AG20443 (cell line): Measurements from ENCODE around the gene PHACTR3.

Experiments
- DNase-seq: peaks from one replicate; pipeline ENCODE4 v3.0.0; 2012; ENCODE audit warnings: low spot score, mixed read lengths

PHACTR3 gene

GRCh38 chr20:59752704-59753460, 148.5 kb downstream of the PHACTR3 start:
- peak; percentile 46 for DNase-seq

- DNase-seq, result no peak
Measured at GRCh38 chr20:59753836-59754235, 149.5 kb downstream of the PHACTR3 start.

GRCh38 chr20:59754551-59754950, 150.2 kb downstream of the PHACTR3 start:
- DNase-seq, result no peak

- no peak for DNase-seq
Measured at GRCh38 chr20:59756241-59756640, 151.9 kb downstream of the PHACTR3 start.

DNA sequence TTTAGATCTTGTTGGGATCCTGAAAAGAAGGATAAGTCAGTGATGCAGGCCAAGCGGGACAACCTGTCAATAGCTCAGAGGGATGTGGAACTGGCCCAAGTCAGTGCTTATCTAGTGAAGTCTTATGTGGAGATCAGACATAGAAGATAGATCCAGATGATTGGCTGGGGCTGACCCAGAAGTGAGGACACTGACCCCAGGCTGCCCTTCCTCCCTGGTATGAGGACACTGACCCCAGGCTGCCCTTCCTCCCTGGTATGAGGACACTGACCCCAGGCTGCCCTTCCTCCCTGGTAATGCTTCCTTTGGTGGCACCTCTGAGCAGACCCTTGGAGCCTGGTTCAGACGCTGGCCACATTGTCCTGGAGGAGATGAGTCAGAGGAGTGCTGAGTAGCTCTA, 159.7 kb downstream of the PHACTR3 start:
- DNase-seq, result no peak

DNA sequence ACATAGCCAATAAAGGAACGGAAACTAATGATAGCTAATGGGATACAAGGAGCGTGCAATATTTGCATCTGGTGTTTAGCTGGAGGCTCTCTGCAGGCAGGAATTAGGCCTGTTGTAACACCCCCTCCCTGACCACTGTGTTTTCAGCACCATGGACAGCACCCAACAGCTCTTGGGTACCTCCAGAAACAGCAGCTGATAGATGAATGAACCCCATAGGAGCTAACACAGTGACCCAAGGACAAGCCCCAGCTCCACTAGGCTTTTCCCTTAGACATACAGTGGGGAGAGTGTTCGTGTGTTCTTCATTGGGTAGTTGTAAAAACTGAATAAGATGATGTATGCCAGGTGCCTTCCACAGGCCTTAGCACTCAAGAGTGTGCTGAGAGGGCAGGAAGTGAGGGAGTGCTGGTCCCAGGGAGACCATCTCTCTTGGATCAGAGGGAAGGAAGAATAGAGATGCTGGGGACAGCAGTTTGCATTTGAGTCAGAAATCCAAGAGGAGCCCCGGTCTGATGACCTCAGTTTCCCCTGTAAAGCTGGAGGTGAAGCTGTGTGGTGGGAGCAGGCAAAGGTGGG, 161.3 kb downstream of the PHACTR3 start:
- DNase-seq, result peak; percentile 27

DNA sequence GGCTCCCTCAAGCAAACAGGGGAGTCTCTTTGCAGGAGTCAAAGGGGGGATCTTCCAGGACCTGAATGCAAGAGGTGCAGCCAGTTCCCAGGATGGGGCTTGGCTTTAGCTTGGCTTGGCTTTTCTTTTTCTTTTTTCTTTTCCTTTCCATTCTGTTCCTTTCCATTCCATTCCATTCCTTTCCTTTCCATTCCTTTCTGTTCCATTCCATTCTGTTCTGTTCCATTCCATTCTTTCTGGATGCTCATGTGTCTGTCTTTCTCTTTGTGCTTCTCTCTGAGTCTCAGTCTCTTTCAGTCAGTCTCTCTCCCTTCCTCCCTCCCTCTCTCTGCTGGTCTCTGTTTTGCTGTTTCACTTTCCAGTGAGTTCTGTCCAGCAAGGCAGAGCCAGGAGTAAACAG, 163.3 kb downstream of the PHACTR3 start:
- DNase-seq, result no peak

DNA sequence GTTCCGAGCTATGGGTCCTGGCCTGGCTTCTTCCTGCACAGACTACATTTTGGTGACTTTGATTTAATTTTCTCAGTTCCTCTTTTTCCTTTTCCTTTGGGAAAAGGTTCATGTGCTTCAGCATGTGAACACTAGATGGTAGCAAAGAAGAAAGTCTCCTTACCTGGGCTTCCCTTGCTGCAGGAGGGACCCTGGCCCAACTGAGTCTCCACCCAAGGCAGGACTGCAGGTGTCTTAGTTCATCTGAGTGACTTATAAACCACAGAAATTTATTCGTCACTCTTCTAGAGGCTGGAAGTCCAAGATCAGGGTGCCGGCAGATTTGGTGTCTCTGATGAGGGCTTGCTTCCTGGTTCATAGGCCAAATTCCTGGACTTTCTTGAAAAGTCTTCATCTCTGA, 165.9 kb downstream of the PHACTR3 start:
- DNase-seq, result no peak

GRCh38 chr20:59770851-59771250, 166.5 kb downstream of the PHACTR3 start:
- DNase-seq, result no peak

DNA sequence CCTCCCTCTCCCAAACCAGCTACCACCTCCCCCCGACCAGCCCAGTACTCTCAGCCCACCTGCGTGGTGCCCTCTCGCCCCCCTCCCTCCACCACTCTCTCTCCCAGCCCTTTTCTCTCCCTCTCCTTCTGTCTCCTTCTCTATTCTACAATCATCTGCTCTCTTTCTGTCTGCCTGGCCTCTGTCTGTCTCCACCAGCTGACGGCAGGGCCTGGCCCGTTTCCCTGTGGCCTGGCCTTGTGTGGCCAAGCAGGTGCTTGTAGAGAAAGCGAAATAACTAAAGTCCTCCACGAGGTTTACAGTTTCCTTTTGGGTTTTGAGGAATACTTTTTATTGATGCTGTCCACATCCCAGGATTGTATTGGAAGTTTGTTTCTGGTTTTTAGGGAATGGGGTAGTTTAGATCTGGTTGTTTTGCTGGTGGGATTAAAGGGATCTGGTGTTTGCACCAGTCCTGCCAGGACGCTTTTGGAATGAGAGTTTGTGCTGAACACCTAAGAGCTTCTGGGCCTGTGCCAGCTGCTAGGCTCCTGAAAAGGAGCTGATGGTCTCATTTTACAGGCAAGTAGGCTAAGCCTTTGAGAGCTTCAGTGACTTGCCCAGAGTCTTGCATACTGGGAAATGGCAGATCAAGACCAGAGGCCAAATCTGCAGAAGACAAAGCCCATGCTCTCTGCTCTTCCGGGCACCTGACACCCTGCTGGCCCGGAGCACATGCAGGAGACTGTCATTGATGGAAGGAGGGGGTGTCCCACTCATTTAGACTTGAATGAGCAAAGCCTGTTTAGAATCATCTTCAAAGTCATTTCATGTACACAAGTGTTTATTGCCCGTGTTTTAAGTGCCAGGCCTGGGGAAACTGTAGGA, 167.4 kb downstream of the PHACTR3 start:
- DNase-seq, result no peak

- DNase-seq, result no peak
Measured at GRCh38 chr20:59772373-59772705, 168.0 kb downstream of the PHACTR3 start.

- DNase-seq, result no peak
Measured at GRCh38 chr20:59772931-59773913, 168.9 kb downstream of the PHACTR3 start.

GRCh38 chr20:59774204-59774641, 169.9 kb downstream of the PHACTR3 start:
- DNase-seq, result no peak

DNA sequence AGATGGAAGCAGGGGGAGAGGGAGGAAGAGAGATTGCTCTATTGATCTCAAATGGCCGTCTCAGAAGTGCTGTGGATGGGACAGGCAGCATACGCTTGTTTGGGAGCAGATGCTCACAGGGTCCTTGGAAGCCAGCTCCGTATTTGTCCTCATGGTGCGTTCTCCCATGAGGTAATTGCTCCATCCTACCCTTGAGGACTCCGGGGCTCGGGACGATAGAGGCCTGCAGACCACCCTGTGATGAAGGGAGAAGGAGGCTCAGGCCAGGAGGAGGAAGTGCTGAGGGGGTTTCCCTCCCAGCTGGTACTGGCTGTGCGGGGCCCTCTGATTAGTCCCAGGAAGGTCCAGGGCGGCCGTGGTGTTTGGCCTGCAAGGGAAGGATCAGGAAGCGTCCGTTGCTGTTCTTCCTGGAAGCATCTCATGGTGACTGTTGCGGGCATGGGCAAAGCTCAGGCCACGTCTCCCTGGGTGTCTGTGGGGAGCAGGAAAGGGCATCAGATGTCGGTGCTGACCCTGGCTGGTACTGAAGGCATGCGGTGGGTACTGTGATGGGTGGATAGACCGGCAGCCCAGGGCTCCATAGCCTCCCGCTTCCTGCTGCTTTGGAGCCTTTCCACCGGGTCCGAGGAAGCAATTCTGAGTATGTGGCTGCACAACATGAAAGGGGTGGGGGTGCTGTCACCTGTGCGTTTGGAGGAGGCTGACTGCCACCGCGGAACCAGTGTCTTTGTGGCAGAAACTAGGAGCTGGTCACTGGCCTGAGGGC, 170.8 kb downstream of the PHACTR3 start:
- no peak for DNase-seq

GRCh38 chr20:59775687-59776055, 171.3 kb downstream of the PHACTR3 start:
- no peak for DNase-seq

DNA sequence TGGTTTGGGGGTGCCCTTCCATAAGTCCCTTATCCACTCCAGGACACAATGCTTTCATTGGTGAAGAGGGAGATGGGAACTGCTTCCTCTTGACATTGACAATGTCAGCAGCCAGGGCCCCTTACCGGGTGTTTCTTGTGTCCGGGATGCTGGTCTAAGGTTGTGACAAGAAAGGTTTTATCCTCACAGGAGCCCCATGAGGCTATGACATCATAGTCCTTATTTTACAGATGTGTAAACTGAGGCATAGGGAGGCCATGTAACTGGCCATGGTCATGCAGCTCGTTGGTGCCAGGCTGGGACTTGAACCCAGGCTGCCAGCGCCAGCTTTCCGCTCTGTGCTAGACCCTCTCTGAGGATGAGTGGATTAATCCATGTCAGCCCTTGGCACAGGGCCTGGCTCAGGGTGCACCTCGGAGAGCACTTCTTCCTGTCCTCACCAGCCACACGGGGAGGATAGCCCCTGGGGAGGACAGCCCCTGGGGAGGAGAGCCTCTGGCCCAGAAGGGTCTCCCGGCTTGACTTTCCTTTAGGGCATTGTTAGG, 171.8 kb downstream of the PHACTR3 start:
- DNase-seq, result no peak

DNA sequence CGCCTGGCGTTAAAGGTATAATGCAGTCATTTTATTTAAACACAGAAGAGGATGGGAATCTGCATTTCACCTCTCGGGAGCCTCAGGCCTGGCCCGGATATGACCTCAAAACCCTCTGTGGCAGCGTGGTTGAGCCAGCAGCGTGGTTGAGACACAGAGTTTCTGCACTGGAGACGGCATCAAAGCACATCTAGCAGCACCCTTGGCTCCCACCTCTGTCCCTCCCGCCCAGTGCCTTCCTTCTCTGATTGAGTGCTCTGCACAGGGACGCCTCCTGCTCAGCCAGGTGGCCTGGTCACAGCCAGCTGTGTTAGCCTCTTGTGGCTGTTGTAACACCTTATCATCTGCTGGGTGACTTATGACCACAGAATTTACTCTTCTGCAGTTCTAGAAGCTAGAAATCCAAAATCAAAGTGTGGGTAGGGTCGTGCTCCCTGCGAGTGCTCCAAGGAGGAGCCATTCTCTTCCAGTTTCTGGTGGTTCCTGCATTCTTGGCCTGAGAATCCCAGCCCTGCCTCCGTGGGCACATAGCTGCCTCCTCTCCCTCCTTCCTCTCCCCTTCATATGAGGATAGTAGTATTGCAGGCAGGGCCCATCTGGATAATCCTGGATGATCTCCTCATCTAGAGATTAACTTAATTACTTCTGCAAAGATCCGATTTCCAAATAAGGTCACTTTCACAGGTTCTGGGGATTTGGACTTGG, 172.4 kb downstream of the PHACTR3 start:
- no peak for DNase-seq

- no peak for DNase-seq
Measured at GRCh38 chr20:59777331-59777725, 173.0 kb downstream of the PHACTR3 start.

DNA sequence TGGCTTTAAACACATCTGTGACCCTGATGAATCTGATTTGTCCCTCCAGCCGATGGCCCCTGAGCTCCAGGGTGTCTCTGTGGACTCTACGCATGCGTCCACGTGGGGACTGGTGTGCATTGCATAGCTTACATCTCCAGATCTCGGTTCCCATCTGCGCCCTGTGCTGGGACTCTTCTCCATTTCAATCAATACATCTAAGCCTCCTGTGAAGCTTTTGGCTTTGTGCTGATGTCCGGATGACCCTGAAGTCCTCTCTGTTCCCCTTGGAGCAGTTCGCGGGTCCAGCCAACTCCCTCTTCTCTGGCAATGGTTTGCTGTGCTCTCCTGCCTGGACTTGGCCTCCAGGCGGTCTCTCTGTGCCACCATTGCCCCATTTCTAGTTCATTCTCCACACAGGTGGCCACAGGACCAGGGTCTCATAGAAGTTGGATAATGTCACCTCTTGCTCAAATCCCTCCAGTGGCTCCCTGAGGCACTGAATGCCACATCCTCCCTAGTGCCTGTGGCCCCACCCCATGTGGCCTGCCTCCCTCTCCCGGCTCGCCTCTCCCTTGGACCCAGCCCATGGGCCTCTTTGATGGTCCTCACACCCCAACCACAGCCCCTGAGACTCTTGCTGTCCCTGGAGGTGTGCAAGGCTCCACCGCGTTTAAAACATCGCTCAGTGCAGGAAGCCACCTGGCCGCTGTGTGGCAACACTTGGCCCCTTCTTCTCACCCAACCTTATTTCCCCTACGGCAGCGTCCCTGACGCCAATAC, 173.7 kb downstream of the PHACTR3 start:
- DNase-seq, result no peak
